OCI-LY3 (cell line): ENCODE results near the gene STK32B.

Experiments
- H2AFZ ChIP-seq: fragments of 200-600, 300-600 bp; shearing (Covaris generic); 2 replicates; pipeline ENCODE4 v1.6.0; 2014; ENCODE audit warnings: antibody characterized with exemption, low read depth, low read length
- H3K27ac ChIP-seq: fragments of 200-600, 300-600 bp; sonication (generic); 2 replicates; pipeline ENCODE4 v1.5.1; 2014; ENCODE audit warnings: mild to moderate bottlenecking, low read length, moderate library complexity, mixed read lengths
- H3K27me3 ChIP-seq: fragments of 200-600, 300-600 bp; sonication (generic); 2 replicates; pipeline ENCODE4 v1.6.1; 2014; ENCODE audit warnings: low read depth, low read length, mixed read lengths
- H3K36me3 ChIP-seq: fragments of 200-600, 300-600 bp; sonication (generic); replicated peaks from 2 replicates; pipeline ENCODE3; 2014; ENCODE audit warnings: low read depth, low read length, mixed read lengths
- H3K4me1 ChIP-seq: fragments of 300-600, 200-600 bp; sonication (generic); 2 replicates; pipeline ENCODE4 v1.6.1; 2014; ENCODE audit warnings: low read length, mixed read lengths
- H3K4me2 ChIP-seq: fragments of 200-600, 300-600 bp; sonication (generic); 2 replicates; pipeline ENCODE4 v1.6.1; 2014; ENCODE audit warnings: low read length, mixed read lengths
- H3K4me3 ChIP-seq: fragments of 300-600, 200-600 bp; sonication (generic); 2 replicates; pipeline ENCODE4 v1.5.1; 2014; ENCODE audit warnings: antibody characterized with exemption, mild to moderate bottlenecking, low read length, moderate library complexity
- H3K79me2 ChIP-seq: fragments of 300-600, 200-600 bp; shearing (Covaris generic); 2 replicates; pipeline ENCODE4 v1.6.1; 2014; ENCODE audit warnings: mild to moderate bottlenecking, low read length, mixed read lengths
- H3K9ac ChIP-seq: fragments of 300-600, 200-600 bp; shearing (Covaris generic); 2 replicates; pipeline ENCODE4 v1.6.0; 2014; ENCODE audit warnings: mild to moderate bottlenecking, low read length, moderate library complexity
- H3K9me3 ChIP-seq: fragments of 200-600, 300-600 bp; shearing (Covaris generic); 2 replicates; pipeline ENCODE4 v1.6.1; 2014; ENCODE audit warnings: low read length, mixed read lengths; ENCODE audit not compliant: insufficient read depth
- H4K20me1 ChIP-seq: fragments of 200-600, 300-600 bp; sonication (generic); 2 replicates; pipeline ENCODE4 v1.6.1; 2016; ENCODE audit warnings: low read length, mixed read lengths; ENCODE audit not compliant: insufficient read depth
- EZH2phosphoT487 ChIP-seq: fragments of 200-600 bp; shearing (Covaris generic); IDR thresholded peaks from 2 replicates; pipeline ENCODE4 v1.6.1; 2018; ENCODE audit warnings: antibody characterized with exemption, mixed run types, low read depth
- TF ChIP-seq, protein P1 (sequence below): fragments of 200-600, 300-600 bp; sonication (generic); IDR thresholded peaks from 2 replicates; pipeline ENCODE4 v1.5.1; 2014; ENCODE audit warnings: antibody characterized with exemption, low read length, low read depth

The STK32B gene

DNA sequence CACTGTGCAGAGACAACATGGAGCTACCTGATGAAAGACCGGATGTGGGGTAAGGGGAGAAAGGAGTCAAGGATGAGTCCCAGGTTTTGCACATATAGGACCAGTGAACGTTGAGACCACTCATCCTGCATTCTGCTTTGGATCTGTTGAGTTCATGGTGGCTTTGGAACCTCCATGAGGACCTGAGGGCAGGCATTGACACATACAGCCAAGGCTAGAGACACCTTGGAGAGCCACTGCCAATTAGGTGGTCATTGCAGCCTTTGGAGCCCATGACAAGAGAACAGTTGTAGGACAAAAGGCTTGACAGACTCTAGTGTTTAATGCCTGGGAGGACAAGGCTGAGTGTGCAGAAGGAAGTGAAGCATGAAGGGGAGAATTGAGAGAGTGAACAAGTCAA is 87.9 kb downstream of the STK32B start:
- Histone ChIP-seq H3K4me1 (no peaks in the 10 kb centered on the region), H3K9me3 (no peaks in the 10 kb centered on the region), H3K4me2 (no peak overlapping the region), H3K27ac (no peak overlapping the region), H3K27me3 (peaks cover 13% of the 10 kb centered on the region), H3K36me3 (no peaks in the 10 kb centered on the region), H3K79me2 (no peaks in the 10 kb centered on the region), H4K20me1 (no peaks in the 10 kb centered on the region), H2AFZ (no peak overlapping the region), H3K4me3 (no peak overlapping the region), H3K9ac (no peak overlapping the region)
- no peak for TF ChIP-seq EZH2phosphoT487
- TF ChIP-seq, protein P1, sequence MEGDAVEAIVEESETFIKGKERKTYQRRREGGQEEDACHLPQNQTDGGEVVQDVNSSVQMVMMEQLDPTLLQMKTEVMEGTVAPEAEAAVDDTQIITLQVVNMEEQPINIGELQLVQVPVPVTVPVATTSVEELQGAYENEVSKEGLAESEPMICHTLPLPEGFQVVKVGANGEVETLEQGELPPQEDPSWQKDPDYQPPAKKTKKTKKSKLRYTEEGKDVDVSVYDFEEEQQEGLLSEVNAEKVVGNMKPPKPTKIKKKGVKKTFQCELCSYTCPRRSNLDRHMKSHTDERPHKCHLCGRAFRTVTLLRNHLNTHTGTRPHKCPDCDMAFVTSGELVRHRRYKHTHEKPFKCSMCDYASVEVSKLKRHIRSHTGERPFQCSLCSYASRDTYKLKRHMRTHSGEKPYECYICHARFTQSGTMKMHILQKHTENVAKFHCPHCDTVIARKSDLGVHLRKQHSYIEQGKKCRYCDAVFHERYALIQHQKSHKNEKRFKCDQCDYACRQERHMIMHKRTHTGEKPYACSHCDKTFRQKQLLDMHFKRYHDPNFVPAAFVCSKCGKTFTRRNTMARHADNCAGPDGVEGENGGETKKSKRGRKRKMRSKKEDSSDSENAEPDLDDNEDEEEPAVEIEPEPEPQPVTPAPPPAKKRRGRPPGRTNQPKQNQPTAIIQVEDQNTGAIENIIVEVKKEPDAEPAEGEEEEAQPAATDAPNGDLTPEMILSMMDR, result no peak

DNA sequence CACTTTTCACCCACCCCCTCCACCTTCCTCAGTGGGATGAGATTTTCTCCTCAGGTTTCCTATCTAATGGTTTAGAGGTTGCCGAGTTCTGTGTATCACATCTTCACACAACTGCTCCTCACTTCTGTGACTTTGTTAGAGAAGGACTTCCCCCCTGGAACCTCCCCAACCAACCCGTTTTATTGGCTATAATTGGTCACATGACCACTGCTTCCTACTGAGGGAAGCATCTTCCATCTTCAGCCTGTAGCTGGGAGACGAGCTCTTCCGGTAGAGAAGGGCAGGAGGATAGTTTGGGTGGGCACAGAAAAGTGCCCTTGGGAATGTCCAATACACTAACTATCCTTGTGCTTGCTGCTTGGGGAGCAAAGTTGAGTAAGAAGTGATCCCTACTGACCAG is 90.5 kb downstream of the STK32B start:
- H3K4me1 ChIP-seq, result no peaks in the 10 kb centered on the region
- TF ChIP-seq EZH2phosphoT487, result no peak
- peaks cover 13% of the 10 kb centered on the region for H3K27me3 ChIP-seq
- no peaks in the 10 kb centered on the region for H3K79me2 ChIP-seq
- no peak overlapping the region for H3K4me3 ChIP-seq
- no peak overlapping the region for H3K9ac ChIP-seq
- no peaks in the 10 kb centered on the region for H4K20me1 ChIP-seq
- no peaks in the 10 kb centered on the region for H3K36me3 ChIP-seq
- H3K9me3 ChIP-seq, result no peaks in the 10 kb centered on the region
- H3K4me2 ChIP-seq, result no peak overlapping the region
- H3K27ac ChIP-seq, result no peak overlapping the region
- no peak overlapping the region for H2AFZ ChIP-seq

DNA sequence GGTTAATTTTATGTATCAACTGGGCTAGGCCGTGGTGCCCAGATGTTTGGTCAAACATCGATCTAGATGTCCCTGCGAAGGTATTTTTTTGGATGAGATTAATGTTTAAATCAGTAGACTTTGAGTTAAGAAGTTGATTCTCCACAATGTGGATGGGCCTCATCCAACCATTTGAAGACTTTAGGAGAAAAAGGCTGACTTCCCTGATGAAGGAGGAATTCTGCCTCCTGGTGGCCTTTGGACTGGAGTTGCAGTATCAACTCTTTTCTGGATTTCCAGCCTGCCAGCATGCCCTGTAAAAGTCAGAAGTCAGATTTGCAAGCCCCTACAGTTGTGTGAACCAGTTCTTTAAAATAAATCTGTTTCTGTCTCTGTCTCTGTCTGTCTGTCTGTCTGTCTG is 91.4 kb downstream of the STK32B start:
- Histone ChIP-seq H4K20me1 (no peaks in the 10 kb centered on the region), H3K4me1 (no peaks in the 10 kb centered on the region), H3K79me2 (no peaks in the 10 kb centered on the region), H3K9ac (no peak overlapping the region), H3K4me3 (no peak overlapping the region), H3K9me3 (no peaks in the 10 kb centered on the region), H3K27ac (no peak overlapping the region), H3K27me3 (peaks cover 13% of the 10 kb centered on the region), H2AFZ (no peak overlapping the region), H3K4me2 (no peak overlapping the region), H3K36me3 (no peaks in the 10 kb centered on the region)
- no peak for TF ChIP-seq EZH2phosphoT487
- TF ChIP-seq, protein P1, result peak; percentile 23; the same call in 1 of the 2 replicates

DNA sequence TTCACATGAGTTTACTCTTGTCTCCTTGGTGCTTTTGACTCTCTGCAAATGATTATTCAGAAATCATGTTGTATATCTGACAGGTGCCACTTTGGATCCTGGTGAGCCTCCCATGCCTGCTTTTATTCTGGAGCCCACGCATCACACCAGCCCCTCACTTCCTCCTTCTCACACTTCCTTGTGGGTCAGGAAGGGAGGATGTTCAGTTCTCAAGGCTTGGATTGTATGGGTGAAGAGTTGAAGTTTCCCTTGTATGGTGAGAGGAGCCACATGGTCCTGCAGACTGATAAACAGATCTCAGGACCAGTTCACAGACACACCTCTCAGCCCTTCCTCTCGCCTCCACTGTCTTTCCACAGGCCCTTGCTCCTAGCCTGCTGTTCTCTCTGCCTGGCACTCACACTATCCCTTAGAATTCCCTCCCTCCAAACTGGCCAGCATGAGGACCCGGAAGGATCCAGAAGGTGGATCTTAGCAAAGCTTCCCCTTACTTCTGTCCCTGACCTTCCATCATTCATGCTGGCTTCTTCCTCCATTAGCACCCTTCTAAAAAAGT is 92.1 kb downstream of the STK32B start:
- Histone ChIP-seq H3K9me3 (no peaks in the 10 kb centered on the region), H3K27me3 (peaks cover 13% of the 10 kb centered on the region), H3K4me3 (no peak overlapping the region), H3K9ac (no peak overlapping the region), H2AFZ (no peak overlapping the region), H3K79me2 (no peaks in the 10 kb centered on the region), H3K4me1 (no peaks in the 10 kb centered on the region), H4K20me1 (no peaks in the 10 kb centered on the region), H3K36me3 (no peaks in the 10 kb centered on the region), H3K27ac (no peak overlapping the region), H3K4me2 (no peak overlapping the region)
- no peak for TF ChIP-seq EZH2phosphoT487
- TF ChIP-seq, protein P1, result no peak

DNA sequence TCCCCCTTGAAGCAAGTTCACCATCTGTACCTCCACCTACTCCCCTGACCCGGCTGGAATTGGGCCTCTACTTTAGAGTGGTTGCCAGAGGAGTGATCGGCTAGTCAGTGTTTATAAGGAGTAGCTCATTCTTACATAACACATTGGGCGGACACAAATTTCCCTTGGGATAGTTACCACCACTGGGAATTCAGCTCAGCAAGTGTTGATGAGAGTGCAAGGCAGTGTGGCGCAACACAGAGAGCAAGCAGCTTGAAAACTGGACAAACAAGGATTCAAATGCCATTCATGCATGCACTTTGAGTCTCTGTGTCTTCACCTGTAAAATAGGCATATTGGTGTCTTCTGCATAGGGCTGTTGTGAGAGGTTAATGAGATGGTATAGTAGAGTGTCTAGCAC is 92.7 kb downstream of the STK32B start:
- Histone ChIP-seq H4K20me1 (no peaks in the 10 kb centered on the region), H2AFZ (no peak overlapping the region), H3K27me3 (peaks cover 16% of the 10 kb centered on the region), H3K4me1 (no peaks in the 10 kb centered on the region), H3K9me3 (no peaks in the 10 kb centered on the region), H3K4me3 (no peak overlapping the region), H3K4me2 (no peak overlapping the region), H3K9ac (no peak overlapping the region), H3K27ac (no peak overlapping the region), H3K36me3 (no peaks in the 10 kb centered on the region), H3K79me2 (no peaks in the 10 kb centered on the region)
- TF ChIP-seq, protein P1, result no peak
- no peak for TF ChIP-seq EZH2phosphoT487
